Uterus (tissue), 4 donors: ENCODE measurements around the gene CC2D2A. TPM values are rescaled to one million over a fixed set of nuclear protein-coding genes. Genes with fewer than 3 reads are reported as not detected.
"Not testable (repeated sequence)": the region's sequence is repeated elsewhere in the genome, so short reads cannot be mapped to it uniquely, and the experiment has no call there.

Source experiments
- DNase-seq, 2 donors: peaks; one replicate each; pipeline ENCODE4 v3.0.0-alpha.2; 2019 to 2020
- H3K27ac ChIP-seq, 2 donors: fragments of 200-600 bp; sonication (generic); 1 replicate in 1 of 2; 2 replicates in 1 of 2; pipeline ENCODE4 v1.5.1; 2016 to 2018
- H3K27me3 ChIP-seq, 2 donors: fragments of 200-600 bp; sonication (generic); one replicate each; pipeline ENCODE4 v1.5.1; 2018 to 2019; ENCODE audit warnings: control low read depth in 1 of 2
- H3K36me3 ChIP-seq, 2 donors: fragments of 200-600 bp; sonication (generic); one replicate each; pipeline ENCODE4 v1.5.1; 2019; ENCODE audit warnings: control low read depth in 1 of 2
- H3K4me1 ChIP-seq, 2 donors: fragments of 200-600 bp; sonication (generic); one replicate each; pipeline ENCODE4 v1.5.1; 2018 to 2019; ENCODE audit warnings: control low read depth in 1 of 2
- H3K4me3 ChIP-seq, 2 donors: fragments of 200-600 bp; sonication (generic); 1 replicate in 1 of 2; 2 replicates in 1 of 2; pipeline ENCODE4 v1.5.1; 2018 to 2019; ENCODE audit warnings: mild to moderate bottlenecking in 1 of 2
- H3K9me3 ChIP-seq, 2 donors: fragments of 200-600 bp; sonication (generic); one replicate each; pipeline ENCODE4 v1.5.1; 2019; ENCODE audit warnings: control low read depth in 1 of 2
- CTCF ChIP-seq, 4 experiments: fragments of 200-600 bp in 2 of 4; fragments of 450-650 bp in 2 of 4; sonication (generic) in 2 of 4; IDR thresholded peaks; one replicate each; pipeline ENCODE4 v1.5.1; 2016 to 2019; ENCODE audit warnings: antibody characterized with exemption in 4 of 4, mild to moderate bottlenecking in 2 of 4, moderate library complexity in 1 of 4
- POLR2A ChIP-seq, 2 donors: fragments of 450-650 bp; IDR thresholded peaks; one replicate each; pipeline ENCODE4 v1.6.1; 2016; ENCODE audit warnings: antibody characterized with exemption in 2 of 2, mild to moderate bottlenecking in 1 of 2, moderate library complexity in 1 of 2
- intact Hi-C: fragments of 100-400 bp; cut with DNase I; formaldehyde crosslinking; loops from one replicate; pipeline ENCODE4 v1.15.1; 2023; ENCODE audit warnings: low total_unique reads
- total RNA-seq, 4 donors: library from RNA; depleted of rRNA in 3 of 4; stranded (reverse); fragments of >200 nt in 3 of 4; gene quantifications; one replicate each; pipeline versions ENCODE4 v1.1.0 to v1.2.4, GENCODE V29; 2014 to 2023
- donor health status: DM: yes; HTN: yes; CAD: no.

The CC2D2A gene
- total RNA-seq, 4 donors from 2014 or later, result 16.8 to 54.4 (median 33.9) TPM

- Histone ChIP-seq H3K9me3 (no peaks in the 10 kb centered on the region), H3K4me1 (no peaks in the 10 kb centered on the region), H3K4me3 (no peak overlapping the region), H3K27me3 (no peaks in the 10 kb centered on the region), H3K27ac (no peak overlapping the region), H3K36me3 (no peaks in the 10 kb centered on the region)
- no peak for DNase-seq
- TF ChIP-seq POLR2A (IDR thresholded peaks at IDR 0.05) (no peak), CTCF (IDR thresholded peaks at IDR 0.05) (no peak)
- intact Hi-C loops, result no loop called here
These were observed 141.2 kb downstream of the CC2D2A start for GRCh38 chr4:15610855-15611254.

- Histone ChIP-seq H3K4me3 (no peak overlapping the region), H3K36me3 (no peaks in the 10 kb centered on the region), H3K27me3 (no peaks in the 10 kb centered on the region), H3K27ac (no peak overlapping the region), H3K9me3 (no peaks in the 10 kb centered on the region), H3K4me1 (no peaks in the 10 kb centered on the region)
- intact Hi-C loops, result no loop called here
- no peak for DNase-seq
- TF ChIP-seq POLR2A (IDR thresholded peaks at IDR 0.05) (no peak), CTCF (IDR thresholded peaks at IDR 0.05) (no peak)
These were observed 142.5 kb downstream of the CC2D2A start for GRCh38 chr4:15612136-15612535.

- H3K27me3 ChIP-seq, H3K4me3 ChIP-seq, H3K27ac ChIP-seq, DNase-seq, H3K4me1 ChIP-seq, H3K36me3 ChIP-seq, intact Hi-C loops, H3K9me3 ChIP-seq: not testable (repeated sequence)
These were observed 145.2 kb downstream of the CC2D2A start for GRCh38 chr4:15614891-15615290.

- intact Hi-C loops, H3K27me3 ChIP-seq, H3K4me1 ChIP-seq: not testable (repeated sequence)
These were observed 147.7 kb downstream of the CC2D2A start for GRCh38 chr4:15617407-15617806.

GRCh38 chr4:15636818-15637217, 167.1 kb downstream of the CC2D2A start:
- DNase-seq, result no peak
- H3K4me3 ChIP-seq, result no peak overlapping the region
- no peak overlapping the region for H3K27ac ChIP-seq
- intact Hi-C loops, result no loop called here
- H3K4me1 ChIP-seq, result no peaks in the 10 kb centered on the region
- H3K27me3 ChIP-seq, result no peaks in the 10 kb centered on the region
- TF ChIP-seq POLR2A (IDR thresholded peaks at IDR 0.05), result no peak
- TF ChIP-seq CTCF (IDR thresholded peaks at IDR 0.05), result no peak
- H3K9me3 ChIP-seq, result no peaks in the 10 kb centered on the region
- H3K36me3 ChIP-seq, result peaks cover 0 to 2% of the 10 kb centered on the region in 2 donors

More at GRCh38 chr4:15617407-15617806, 147.7 kb downstream of the CC2D2A start:
- H3K27ac ChIP-seq, H3K36me3 ChIP-seq, DNase-seq, H3K4me3 ChIP-seq: not testable (repeated sequence)
- H3K9me3 ChIP-seq, result peaks cover 0 to 12% of the 10 kb centered on the region in 2 donors

- Histone ChIP-seq H3K36me3 (peaks cover 0 to 2% of the 10 kb centered on the region in 2 donors), H3K4me3 (no peak overlapping the region), H3K27ac (no peak overlapping the region), H3K27me3 (no peaks in the 10 kb centered on the region), H3K9me3 (no peaks in the 10 kb centered on the region), H3K4me1 (peaks cover 0 to 3% of the 10 kb centered on the region in 2 donors)
- no peak for DNase-seq
- TF ChIP-seq CTCF (IDR thresholded peaks at IDR 0.05), result no peak
- no peak for TF ChIP-seq POLR2A (IDR thresholded peaks at IDR 0.05)
- intact Hi-C loops, result no loop called here
These were observed 168.7 kb downstream of the CC2D2A start for GRCh38 chr4:15638418-15638817.
